ENCODE results near the gene TMPRSS7. TPM values are rescaled to one million over a fixed set of nuclear protein-coding genes. Genes with fewer than 3 reads are reported as not detected.

Gene TMPRSS7
- total RNA-seq, 2 donors from 2014 or later, result not detected

- no peak for DNase-seq (ENCODE audit: low spot score)
- intact Hi-C loops (cut with DNase I), result no loop called here
These were observed 55.7 kb downstream of the TMPRSS7 start for GRCh38 chr3:112089956-112090886.

DNA sequence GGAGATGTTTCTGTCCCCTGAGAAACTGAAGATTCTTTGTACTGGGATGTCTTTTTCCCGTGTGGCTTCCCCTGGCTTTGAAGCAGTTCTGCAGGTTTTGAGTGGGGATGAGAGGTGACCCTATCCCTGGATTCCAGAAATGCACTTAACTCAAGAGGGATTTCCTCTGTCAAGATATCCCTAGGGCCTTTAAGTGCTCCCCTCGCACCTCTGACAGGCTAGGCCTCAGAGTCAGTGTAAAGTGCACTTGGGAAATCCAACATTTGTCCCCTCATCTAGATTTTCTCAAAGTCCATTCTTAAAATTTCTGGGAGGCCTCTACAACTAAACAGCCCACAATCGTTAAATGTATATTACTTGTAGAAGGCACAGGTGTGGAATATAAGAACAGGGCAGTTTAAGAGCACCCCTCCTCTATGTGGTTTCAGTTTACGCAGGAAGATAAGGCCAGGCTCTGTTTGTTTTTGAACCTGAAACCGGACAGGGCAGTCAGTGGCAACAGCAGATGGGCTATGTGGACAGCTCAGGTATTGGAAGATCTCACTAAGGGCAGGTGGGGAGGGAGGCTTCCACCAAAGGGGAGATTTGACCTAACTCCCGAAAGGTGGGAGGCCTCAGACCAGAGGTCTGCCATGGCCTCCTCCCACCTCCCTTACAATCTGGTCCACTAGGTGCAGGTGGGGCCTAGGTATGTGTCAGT is 56.5 kb downstream of the TMPRSS7 start:
- intact Hi-C loops (cut with DNase I), result no loop called here
- no peak for DNase-seq (ENCODE audit: low spot score)

DNA sequence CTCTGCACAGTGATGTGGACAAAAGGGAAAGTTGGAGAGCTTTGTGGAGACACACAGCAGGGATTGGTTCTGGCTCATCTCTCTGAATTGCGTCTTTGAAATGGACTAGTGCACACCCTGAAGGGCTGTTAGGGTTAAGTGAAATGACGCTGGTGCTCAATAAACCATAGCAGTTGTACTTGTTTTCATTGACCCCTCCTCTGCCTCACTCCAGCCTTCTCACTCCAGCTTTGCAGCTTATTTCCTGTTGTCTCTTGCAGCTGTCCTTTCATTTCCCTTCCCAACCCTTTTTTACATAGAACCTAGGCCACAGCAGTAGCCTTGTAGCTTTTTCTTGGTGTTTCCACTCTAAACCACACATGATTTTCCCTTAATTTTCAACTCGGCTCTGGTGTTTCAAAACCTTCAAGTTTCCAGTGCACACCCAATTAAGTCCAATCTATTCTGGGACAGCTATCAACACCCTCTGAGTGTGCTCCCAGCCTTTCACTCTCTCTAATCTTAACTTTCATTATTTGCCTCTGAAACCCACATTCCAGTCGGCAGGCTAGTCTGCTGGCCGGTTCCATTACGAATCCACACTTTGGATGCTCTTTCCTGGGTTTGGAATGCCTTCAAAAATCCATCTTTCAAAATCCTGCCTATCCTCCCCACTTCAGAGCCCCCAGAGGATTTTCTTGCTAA is 58.1 kb downstream of the TMPRSS7 start:
- intact Hi-C loops (cut with DNase I), result no loop called here
- no peak for DNase-seq (ENCODE audit: low spot score)

DNA sequence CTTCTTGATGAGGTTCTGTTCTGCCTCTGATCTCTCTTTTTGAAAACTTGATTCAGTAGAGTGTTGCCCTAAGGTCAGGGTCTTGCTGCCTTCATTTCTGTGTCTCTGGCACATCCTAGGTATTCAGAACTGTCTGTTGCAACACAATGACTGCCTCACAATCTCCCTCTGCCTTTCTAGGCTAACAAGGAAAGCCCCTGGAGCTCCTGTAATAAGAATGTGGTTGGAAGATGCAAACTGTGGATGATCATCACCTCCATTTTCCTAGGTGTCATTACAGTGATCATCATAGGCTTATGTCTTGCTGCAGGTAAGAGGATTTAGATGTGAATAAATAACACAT is 58.6 kb downstream of the TMPRSS7 start:
- intact Hi-C loops (cut with DNase I), result no loop called here
- no peak for DNase-seq (ENCODE audit: low spot score)

DNA sequence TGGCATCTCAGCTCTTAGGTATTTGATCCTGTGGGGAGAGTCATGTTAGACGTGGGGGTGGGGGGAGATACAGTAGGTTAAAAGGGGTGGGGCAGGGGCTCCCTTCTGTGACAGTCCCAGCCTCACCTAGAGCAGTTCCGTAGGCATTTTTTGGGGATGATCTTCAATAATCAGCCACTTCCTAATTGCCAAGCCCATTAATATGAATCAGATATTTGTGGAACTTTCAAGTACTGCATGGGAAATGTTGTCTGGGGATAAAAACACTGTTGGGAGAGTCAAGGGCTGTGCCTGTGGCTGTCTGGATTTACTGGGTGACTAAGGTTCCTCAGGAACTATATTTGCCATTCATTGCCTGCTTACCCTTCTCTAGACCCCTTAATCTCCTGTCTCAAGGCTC is 61.2 kb downstream of the TMPRSS7 start:
- no peak for DNase-seq (ENCODE audit: low spot score)
- intact Hi-C loops (cut with DNase I), result no loop called here

DNA sequence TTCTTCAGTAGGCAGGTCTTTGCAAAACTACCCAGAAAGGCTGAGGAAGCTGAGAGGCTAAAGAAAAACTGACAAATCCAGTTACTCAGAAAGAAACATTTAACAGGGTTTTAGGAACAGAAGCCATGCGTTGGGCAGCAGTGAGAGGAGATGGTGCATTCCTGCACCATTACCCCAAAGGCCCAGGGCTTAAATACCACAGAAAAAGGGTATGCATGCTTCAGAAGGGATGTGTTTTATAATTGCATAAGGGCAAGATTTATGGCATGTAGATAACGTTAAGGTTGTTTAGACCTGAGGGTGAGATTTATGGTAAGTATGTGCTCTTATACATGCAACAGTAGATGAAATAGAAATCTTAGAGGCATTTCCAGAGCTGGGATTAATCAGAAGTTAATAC is 61.6 kb downstream of the TMPRSS7 start:
- no peak for DNase-seq (ENCODE audit: low spot score)
- intact Hi-C loops (cut with DNase I), result no loop called here

DNA sequence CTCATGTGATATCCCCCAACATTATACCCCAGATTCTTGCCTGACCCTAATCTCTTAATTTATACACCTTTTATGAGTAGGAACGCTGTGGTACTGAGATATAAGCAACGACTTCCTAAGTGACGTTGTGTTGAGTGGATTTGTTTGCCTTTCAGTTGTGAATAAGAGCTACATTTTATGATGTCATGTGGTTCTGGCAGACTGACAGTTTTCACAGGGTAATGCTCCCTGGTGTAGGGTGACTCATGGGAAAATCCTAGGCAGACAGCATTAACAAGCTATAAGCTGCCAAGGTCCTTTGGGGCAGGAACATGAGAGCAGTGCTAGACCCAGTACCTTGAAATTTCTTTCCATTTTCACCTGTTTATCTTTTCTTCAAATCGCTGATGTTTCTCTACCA is 62.8 kb downstream of the TMPRSS7 start:
- intact Hi-C loops (cut with DNase I), result no loop called here
- no peak for DNase-seq (ENCODE audit: low spot score)

GRCh38 chr3:112101916-112102315 is 67.4 kb downstream of the TMPRSS7 start:
- intact Hi-C loops (cut with DNase I), result no loop called here
- no peak for DNase-seq (ENCODE audit: low spot score)

DNA sequence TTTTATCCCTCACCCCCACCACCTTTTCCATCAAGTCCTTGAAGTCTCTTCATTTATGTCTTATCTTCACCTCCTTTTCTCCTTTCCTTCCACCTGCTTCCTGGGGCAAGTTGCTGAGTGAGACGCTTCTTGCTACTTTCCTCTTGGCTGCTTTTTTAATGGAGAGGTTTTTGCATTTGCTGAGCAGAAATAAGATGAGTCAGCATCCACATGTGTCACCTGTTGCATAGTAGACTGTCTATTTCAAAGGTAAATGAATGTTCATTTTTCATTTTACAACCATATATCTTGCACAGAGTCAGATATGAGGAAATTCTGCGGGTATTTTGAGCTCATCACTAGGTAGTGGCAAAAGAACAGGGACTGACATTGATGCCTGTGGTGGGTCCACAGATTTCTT is 70.2 kb downstream of the TMPRSS7 start:
- intact Hi-C loops (cut with DNase I), result no loop called here
- no peak for DNase-seq (ENCODE audit: low spot score)

GRCh38 chr3:112109322-112109721 is 74.8 kb downstream of the TMPRSS7 start:
- intact Hi-C loops (cut with DNase I), result no loop called here
- no peak for DNase-seq (ENCODE audit: low spot score)

DNA sequence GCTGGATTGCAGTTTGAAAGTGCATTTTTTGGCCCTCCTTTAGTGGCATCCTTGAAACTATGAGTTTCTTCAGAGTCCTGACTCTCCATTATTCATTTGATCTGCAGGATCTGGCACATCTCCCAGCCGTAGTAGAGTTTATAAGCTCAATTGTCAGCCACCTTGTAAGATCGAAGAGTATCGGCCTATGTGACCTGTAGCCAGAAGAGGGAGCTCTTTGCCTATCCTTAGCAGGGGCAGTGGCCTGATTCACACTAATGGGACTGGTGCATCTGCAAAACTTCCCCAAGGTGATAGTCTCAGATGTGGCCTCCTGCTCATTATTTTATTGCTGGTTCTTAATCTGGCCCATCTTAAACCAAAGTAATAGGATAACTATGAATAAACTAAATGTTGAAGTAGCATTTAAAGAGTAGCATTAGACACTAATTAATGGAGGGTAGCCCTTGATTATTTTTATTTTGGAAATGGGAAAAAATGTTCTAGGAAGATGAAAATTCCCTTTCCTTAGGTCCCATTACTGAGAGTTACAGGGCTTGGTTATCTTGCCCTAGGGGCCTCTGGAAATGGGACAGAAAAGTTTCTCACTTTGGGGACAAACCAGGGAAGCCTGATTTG is 77.4 kb downstream of the TMPRSS7 start:
- intact Hi-C loops (cut with DNase I), result loop anchor here in 1 of 2 donors (10.0 kb wide), 1 partner anchor 413 kb away; no protein-coding TSS in a partner anchor
- DNase-seq (ENCODE audit: low spot score), result no peak

GRCh38 chr3:112114576-112115160 is 80.1 kb downstream of the TMPRSS7 start:
- intact Hi-C loops (cut with DNase I), result loop anchor here in 1 of 2 donors (10.0 kb wide), 1 partner anchor 410 kb away; no protein-coding TSS in a partner anchor

DNA sequence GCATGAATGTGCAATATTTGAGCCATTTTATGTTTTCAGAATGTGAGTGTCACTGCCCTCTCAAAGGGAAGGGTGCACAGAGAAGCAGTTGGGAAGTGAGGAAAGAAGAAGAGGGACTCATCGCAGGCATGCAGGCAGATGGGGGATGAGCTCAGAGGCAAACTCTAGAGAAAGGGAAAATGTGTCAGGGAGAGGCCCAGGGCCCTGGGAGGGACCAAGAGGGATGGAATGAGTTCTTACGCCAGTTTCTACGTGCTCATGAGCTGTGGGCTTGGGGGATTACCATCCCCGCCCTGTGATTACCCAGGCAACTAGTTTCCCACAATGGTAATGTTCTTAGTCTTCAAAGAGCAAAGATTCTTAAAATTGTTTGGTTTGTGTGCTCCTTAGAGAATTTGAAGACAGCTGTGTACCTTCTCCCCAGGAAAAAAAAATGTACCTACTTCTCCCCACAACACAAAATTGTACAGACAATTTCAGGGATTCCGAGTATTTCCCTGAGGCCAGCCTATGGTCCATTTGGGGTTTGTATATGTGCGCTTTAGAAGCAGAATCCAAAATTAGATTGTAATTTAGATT is 80.7 kb downstream of the TMPRSS7 start:
- intact Hi-C loops (cut with DNase I), result loop anchor here in 1 of 2 donors (10.0 kb wide), 1 partner anchor 410 kb away; no protein-coding TSS in a partner anchor
- no peak for DNase-seq (ENCODE audit: low spot score)

More at GRCh38 chr3:112114576-112115160, 80.1 kb downstream of the TMPRSS7 start:
- DNase-seq (ENCODE audit: low spot score), result no peak

GRCh38 chr3:112115806-112116383 is 81.4 kb downstream of the TMPRSS7 start:
- intact Hi-C loops (cut with DNase I), result loop anchor here in 1 of 2 donors (10.0 kb wide), 1 partner anchor 409 kb away; no protein-coding TSS in a partner anchor
- no peak for DNase-seq (ENCODE audit: low spot score)

GRCh38 chr3:112116748-112117186 is 82.2 kb downstream of the TMPRSS7 start:
- intact Hi-C loops (cut with DNase I), result loop anchor here in 1 of 2 donors (10.0 kb wide), 1 partner anchor 408 kb away; no protein-coding TSS in a partner anchor
- DNase-seq (ENCODE audit: low spot score), result no peak

DNA sequence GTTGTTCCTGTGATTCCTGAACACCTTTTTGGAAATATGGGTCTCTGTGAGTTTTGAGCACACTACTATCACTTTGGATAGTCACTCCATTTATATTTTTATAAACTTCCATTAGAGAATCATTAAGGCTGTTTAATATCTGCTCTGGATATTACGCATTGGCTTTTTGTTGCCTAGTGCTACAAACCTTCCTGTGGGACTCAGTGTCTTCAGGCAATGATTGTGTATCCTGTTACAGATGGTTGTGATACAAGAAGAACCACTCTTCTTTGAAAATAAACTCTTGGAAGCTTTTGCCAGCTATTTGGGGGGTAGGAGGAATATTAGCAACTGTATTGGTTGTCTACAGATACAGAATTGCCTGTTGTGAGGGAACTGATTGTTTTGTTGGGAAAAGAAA is 82.9 kb downstream of the TMPRSS7 start:
- no peak for DNase-seq (ENCODE audit: low spot score)
- intact Hi-C loops (cut with DNase I), result loop anchor here in 1 of 2 donors (10.0 kb wide), 1 partner anchor 407 kb away; no protein-coding TSS in a partner anchor

- intact Hi-C loops (cut with DNase I), result loop anchor here in 1 of 2 donors (10.0 kb wide), 1 partner anchor 407 kb away; no protein-coding TSS in a partner anchor
- DNase-seq (ENCODE audit: low spot score), result no peak
These were observed 83.5 kb downstream of the TMPRSS7 start for GRCh38 chr3:112117841-112118571.

All from posterior vena cava (tissue), 2 donors.